ENCODE results near the gene GTPBP4. TPM values are rescaled to one million over a fixed set of nuclear protein-coding genes. Genes with fewer than 3 reads are reported as not detected.

GTPBP4 gene
- total RNA-seq, 1 donor, result 27.1 TPM

DNA sequence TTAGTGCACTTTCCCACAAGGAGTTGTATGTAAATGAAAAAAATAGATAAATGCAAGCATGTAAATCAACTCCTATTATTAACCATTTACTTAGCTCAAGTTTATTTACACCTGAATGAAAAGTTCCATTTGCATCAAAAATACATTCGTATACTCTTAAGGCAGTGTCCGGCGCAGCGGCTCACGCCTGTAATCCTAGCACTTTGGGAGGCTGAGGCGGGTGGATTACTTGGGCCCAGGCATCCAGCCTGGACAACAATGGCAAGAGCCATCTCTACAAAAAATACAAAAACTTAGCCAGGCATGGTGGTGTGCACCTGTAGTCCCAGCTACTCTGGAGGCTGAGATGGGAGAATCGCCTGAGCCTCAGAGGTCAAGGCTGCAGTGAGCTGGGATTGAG lies 41.6 kb downstream of the GTPBP4 start:
- H4K20me1 ChIP-seq (ENCODE audit: insufficient read depth, low read length), result no peaks in the 10 kb centered on the region
- H3K4me1 ChIP-seq (ENCODE audit: insufficient read depth, low read length), result no peaks in the 10 kb centered on the region
- TF ChIP-seq, protein P1, sequence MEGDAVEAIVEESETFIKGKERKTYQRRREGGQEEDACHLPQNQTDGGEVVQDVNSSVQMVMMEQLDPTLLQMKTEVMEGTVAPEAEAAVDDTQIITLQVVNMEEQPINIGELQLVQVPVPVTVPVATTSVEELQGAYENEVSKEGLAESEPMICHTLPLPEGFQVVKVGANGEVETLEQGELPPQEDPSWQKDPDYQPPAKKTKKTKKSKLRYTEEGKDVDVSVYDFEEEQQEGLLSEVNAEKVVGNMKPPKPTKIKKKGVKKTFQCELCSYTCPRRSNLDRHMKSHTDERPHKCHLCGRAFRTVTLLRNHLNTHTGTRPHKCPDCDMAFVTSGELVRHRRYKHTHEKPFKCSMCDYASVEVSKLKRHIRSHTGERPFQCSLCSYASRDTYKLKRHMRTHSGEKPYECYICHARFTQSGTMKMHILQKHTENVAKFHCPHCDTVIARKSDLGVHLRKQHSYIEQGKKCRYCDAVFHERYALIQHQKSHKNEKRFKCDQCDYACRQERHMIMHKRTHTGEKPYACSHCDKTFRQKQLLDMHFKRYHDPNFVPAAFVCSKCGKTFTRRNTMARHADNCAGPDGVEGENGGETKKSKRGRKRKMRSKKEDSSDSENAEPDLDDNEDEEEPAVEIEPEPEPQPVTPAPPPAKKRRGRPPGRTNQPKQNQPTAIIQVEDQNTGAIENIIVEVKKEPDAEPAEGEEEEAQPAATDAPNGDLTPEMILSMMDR (IDR thresholded peaks at IDR 0.05; ENCODE audit: extremely low read depth, low read depth, low read length), result no peak
- H2AFZ ChIP-seq (ENCODE audit: low read length), result no peak overlapping the region
- no peak for DNase-seq (ENCODE audit: insufficient read length, low spot score, missing footprints)
- H3K36me3 ChIP-seq (ENCODE audit: insufficient read depth, low read length), result no peaks in the 10 kb centered on the region
- H3K4me3 ChIP-seq (ENCODE audit: insufficient read depth, low read length), result no peak overlapping the region
- no peaks in the 10 kb centered on the region for H3K79me2 ChIP-seq (ENCODE audit: insufficient read depth, low read length)
- H3K9me3 ChIP-seq (ENCODE audit: low read depth, low read length), result no peaks in the 10 kb centered on the region
- no peaks in the 10 kb centered on the region for H3K27me3 ChIP-seq (ENCODE audit: insufficient read depth, low read length)
- H3K27ac ChIP-seq (ENCODE audit: low read depth, low read length), result no peak overlapping the region
- no peak overlapping the region for H3K4me2 ChIP-seq (ENCODE audit: insufficient read depth, low read length)

GRCh38 chr10:1033601-1034000 lies 45.4 kb downstream of the GTPBP4 start:
- TF ChIP-seq, protein P1 (IDR thresholded peaks at IDR 0.05; ENCODE audit: extremely low read depth, low read depth, low read length), result no peak
- Histone ChIP-seq H3K27me3 (ENCODE audit: insufficient read depth, low read length) (no peaks in the 10 kb centered on the region), H3K36me3 (ENCODE audit: insufficient read depth, low read length) (no peaks in the 10 kb centered on the region)

GRCh38 chr10:1034758-1035157 lies 46.5 kb downstream of the GTPBP4 start:
- no peaks in the 10 kb centered on the region for H3K27me3 ChIP-seq (ENCODE audit: insufficient read depth, low read length)
- H3K36me3 ChIP-seq (ENCODE audit: insufficient read depth, low read length), result peaks cover under 1% of the 10 kb centered on the region
- peak; percentile 32 for DNase-seq (ENCODE audit: insufficient read length, low spot score, missing footprints)
- H2AFZ ChIP-seq (ENCODE audit: low read length), result no peak overlapping the region
- H3K27ac ChIP-seq (ENCODE audit: low read depth, low read length), result no peak overlapping the region
- no peaks in the 10 kb centered on the region for H3K4me1 ChIP-seq (ENCODE audit: insufficient read depth, low read length)
- H3K79me2 ChIP-seq (ENCODE audit: insufficient read depth, low read length), result no peaks in the 10 kb centered on the region
- no peak overlapping the region for H3K4me2 ChIP-seq (ENCODE audit: insufficient read depth, low read length)
- TF ChIP-seq, protein P1 (IDR thresholded peaks at IDR 0.05; ENCODE audit: extremely low read depth, low read depth, low read length), result no peak
- no peaks in the 10 kb centered on the region for H3K9me3 ChIP-seq (ENCODE audit: low read depth, low read length)
- no peak overlapping the region for H3K4me3 ChIP-seq (ENCODE audit: insufficient read depth, low read length)
- no peaks in the 10 kb centered on the region for H4K20me1 ChIP-seq (ENCODE audit: insufficient read depth, low read length)

More at GRCh38 chr10:1033601-1034000, 45.4 kb downstream of the GTPBP4 start:
- H3K4me3 ChIP-seq (ENCODE audit: insufficient read depth, low read length), result no peak overlapping the region
- H3K4me1 ChIP-seq (ENCODE audit: insufficient read depth, low read length), result no peaks in the 10 kb centered on the region
- no peak for DNase-seq (ENCODE audit: insufficient read length, low spot score, missing footprints)
- H3K27ac ChIP-seq (ENCODE audit: low read depth, low read length), result no peak overlapping the region
- no peak overlapping the region for H3K4me2 ChIP-seq (ENCODE audit: insufficient read depth, low read length)
- no peaks in the 10 kb centered on the region for H3K9me3 ChIP-seq (ENCODE audit: low read depth, low read length)
- no peaks in the 10 kb centered on the region for H4K20me1 ChIP-seq (ENCODE audit: insufficient read depth, low read length)
- H3K79me2 ChIP-seq (ENCODE audit: insufficient read depth, low read length), result no peaks in the 10 kb centered on the region
- H2AFZ ChIP-seq (ENCODE audit: low read length), result no peak overlapping the region

GRCh38 chr10:1035201-1035600 lies 47.0 kb downstream of the GTPBP4 start:
- H3K4me1 ChIP-seq (ENCODE audit: insufficient read depth, low read length), result no peaks in the 10 kb centered on the region
- H3K9me3 ChIP-seq (ENCODE audit: low read depth, low read length), result no peaks in the 10 kb centered on the region
- no peak overlapping the region for H3K4me3 ChIP-seq (ENCODE audit: insufficient read depth, low read length)
- TF ChIP-seq, protein P1 (IDR thresholded peaks at IDR 0.05; ENCODE audit: extremely low read depth, low read depth, low read length), result no peak
- no peak for DNase-seq (ENCODE audit: insufficient read length, low spot score, missing footprints)
- no peak overlapping the region for H3K4me2 ChIP-seq (ENCODE audit: insufficient read depth, low read length)
- H3K36me3 ChIP-seq (ENCODE audit: insufficient read depth, low read length), result peaks cover 5% of the 10 kb centered on the region
- no peak overlapping the region for H3K27ac ChIP-seq (ENCODE audit: low read depth, low read length)
- no peaks in the 10 kb centered on the region for H3K79me2 ChIP-seq (ENCODE audit: insufficient read depth, low read length)
- no peak overlapping the region for H2AFZ ChIP-seq (ENCODE audit: low read length)
- H4K20me1 ChIP-seq (ENCODE audit: insufficient read depth, low read length), result no peaks in the 10 kb centered on the region
- H3K27me3 ChIP-seq (ENCODE audit: insufficient read depth, low read length), result no peaks in the 10 kb centered on the region

Data from osteoblast (primary cell).